ENCODE results near the gene ARHGAP11A.
"Not testable (repeated sequence)": the region's sequence is repeated elsewhere in the genome, so short reads cannot be mapped to it uniquely, and the experiment has no call there.

- TF ChIP-seq E2F4 (CRISPR knock-in tag; IDR thresholded peaks at IDR 0.05; ENCODE audit: borderline replicate concordance, low read depth); NFYB (CRISPR knock-in tag; conservative IDR thresholded peaks at IDR 0.05; ENCODE audit: low read depth); CTCF (IDR thresholded peaks at IDR 0.05); ZNF121 (CRISPR knock-in tag; IDR thresholded peaks at IDR 0.05); FOXP4 (CRISPR knock-in tag; IDR thresholded peaks at IDR 0.05); ATF2 (CRISPR knock-in tag; IDR thresholded peaks at IDR 0.05; ENCODE audit: borderline replicate concordance, low read depth); ZSCAN18 (CRISPR knock-in tag; IDR thresholded peaks at IDR 0.05); FOXK1 (CRISPR knock-in tag; IDR thresholded peaks at IDR 0.05); CREB1 (CRISPR knock-in tag; IDR thresholded peaks at IDR 0.05); IRF2 (CRISPR knock-in tag; IDR thresholded peaks at IDR 0.05; ENCODE audit: borderline replicate concordance, low read depth); RELA (CRISPR knock-in tag; IDR thresholded peaks at IDR 0.05; ENCODE audit: borderline replicate concordance): not testable (repeated sequence)
These were observed 5.8 kb upstream of the ARHGAP11A start for GRCh38 chr15:32609518-32609917.
